ENCODE results near the gene ENPP5. TPM values are rescaled to one million over a fixed set of nuclear protein-coding genes. Genes with fewer than 3 reads are reported as not detected.
"Not testable (repeated sequence)": the region's sequence is repeated elsewhere in the genome, so short reads cannot be mapped to it uniquely, and the experiment has no call there.

Gene ENPP5
- total RNA-seq, 1 donor from 2014 or later, result 4.2 TPM

GRCh38 chr6:46174904-46175303, 4.1 kb upstream of the ENPP5 start:
- Mint-ChIP-seq H3K27me3 (peaks cover 21% of the 10 kb centered on the region), H3K4me3 (no peak overlapping the region), H3K9me3 (no peaks in the 10 kb centered on the region), H3K4me1 (ENCODE audit: unreplicated experiment) (no peaks in the 10 kb centered on the region), H3K36me3 (no peaks in the 10 kb centered on the region), H3K27ac (no peak overlapping the region)
- DNase-seq (ENCODE audit: extremely low spot score, unreplicated experiment), result no peak
- no peak for TF ChIP-seq CTCF (conservative IDR thresholded peaks at IDR 0.05)

- peaks cover 11% of the 10 kb centered on the region for H3K27me3 Mint-ChIP-seq
- no peaks in the 10 kb centered on the region for H3K9me3 Mint-ChIP-seq
- DNase-seq (ENCODE audit: extremely low spot score, unreplicated experiment), result no peak
- no peak overlapping the region for H3K27ac Mint-ChIP-seq
- no peaks in the 10 kb centered on the region for H3K36me3 Mint-ChIP-seq
- TF ChIP-seq CTCF (conservative IDR thresholded peaks at IDR 0.05), result no peak
- H3K4me1 Mint-ChIP-seq (ENCODE audit: unreplicated experiment), result no peaks in the 10 kb centered on the region
- H3K4me3 Mint-ChIP-seq, result peak overlapping the region; percentile 44
These were observed 1.4 kb upstream of the ENPP5 start for GRCh38 chr6:46172176-46172575.

- TF ChIP-seq CTCF (conservative IDR thresholded peaks at IDR 0.05), result no peak
- no peak overlapping the region for H3K27ac Mint-ChIP-seq
These were observed 10.7 kb downstream of the ENPP5 start for GRCh38 chr6:46160102-46160501.

GRCh38 chr6:46159229-46159628, 11.6 kb downstream of the ENPP5 start:
- no peak for DNase-seq (ENCODE audit: extremely low spot score, unreplicated experiment)
- TF ChIP-seq CTCF (conservative IDR thresholded peaks at IDR 0.05), result no peak
- no peaks in the 10 kb centered on the region for H3K36me3 Mint-ChIP-seq
- H3K27me3 Mint-ChIP-seq, result no peaks in the 10 kb centered on the region
- H3K27ac Mint-ChIP-seq, result no peak overlapping the region
- peaks cover 6% of the 10 kb centered on the region for H3K9me3 Mint-ChIP-seq
- H3K4me3 Mint-ChIP-seq, result no peak overlapping the region
- no peaks in the 10 kb centered on the region for H3K4me1 Mint-ChIP-seq (ENCODE audit: unreplicated experiment)

More at GRCh38 chr6:46160102-46160501, 10.7 kb downstream of the ENPP5 start:
- no peak for DNase-seq (ENCODE audit: extremely low spot score, unreplicated experiment)
- peaks cover 2% of the 10 kb centered on the region for H3K36me3 Mint-ChIP-seq
- no peaks in the 10 kb centered on the region for H3K4me1 Mint-ChIP-seq (ENCODE audit: unreplicated experiment)
- peaks cover 6% of the 10 kb centered on the region for H3K9me3 Mint-ChIP-seq
- H3K27me3 Mint-ChIP-seq, result no peaks in the 10 kb centered on the region
- no peak overlapping the region for H3K4me3 Mint-ChIP-seq

- no peaks in the 10 kb centered on the region for H3K4me1 Mint-ChIP-seq (ENCODE audit: unreplicated experiment)
- H3K27ac Mint-ChIP-seq, result no peak overlapping the region
- H3K4me3 Mint-ChIP-seq, result no peak overlapping the region
- DNase-seq (ENCODE audit: extremely low spot score, unreplicated experiment), result no peak
- H3K27me3 Mint-ChIP-seq, result no peaks in the 10 kb centered on the region
- TF ChIP-seq CTCF (conservative IDR thresholded peaks at IDR 0.05), result no peak
- no peaks in the 10 kb centered on the region for H3K36me3 Mint-ChIP-seq
- H3K9me3 Mint-ChIP-seq, result peaks cover 6% of the 10 kb centered on the region
These were observed 14.1 kb downstream of the ENPP5 start for GRCh38 chr6:46156701-46157100.

- DNase-seq (ENCODE audit: extremely low spot score, unreplicated experiment); H3K36me3 Mint-ChIP-seq; H3K4me1 Mint-ChIP-seq (ENCODE audit: unreplicated experiment); H3K27ac Mint-ChIP-seq; H3K9me3 Mint-ChIP-seq; H3K4me3 Mint-ChIP-seq; H3K27me3 Mint-ChIP-seq: not testable (repeated sequence)
These were observed 21.7 kb downstream of the ENPP5 start for GRCh38 chr6:46149066-46149465.
